Type B pancreatic cell (in vitro differentiated cells): ENCODE data around the gene MEGF9. TPM values are rescaled to one million over a fixed set of nuclear protein-coding genes. Genes with fewer than 3 reads are reported as not detected.
"Not testable (repeated sequence)": the region's sequence is repeated elsewhere in the genome, so short reads cannot be mapped to it uniquely, and the experiment has no call there.

Source experiments
- DNase-seq: peaks from one replicate; pipeline ENCODE4 v3.0.0; 2021; ENCODE audit warnings: mixed read lengths; ENCODE audit not compliant: unreplicated experiment; ENCODE audit errors: extremely low spot score
- H3K27ac Mint-ChIP-seq: 2 replicates; pipeline ENCODE4 v1.8.0; 2021; ENCODE audit warnings: mild to moderate bottlenecking, mixed read lengths
- H3K27me3 Mint-ChIP-seq: 2 replicates; pipeline ENCODE4 v1.8.0; 2021; ENCODE audit warnings: mixed read lengths
- H3K36me3 Mint-ChIP-seq: 2 replicates; pipeline ENCODE4 v1.8.0; 2021; ENCODE audit warnings: mixed read lengths
- H3K4me1 Mint-ChIP-seq: one replicate; pipeline ENCODE4 v1.8.0; 2021; ENCODE audit warnings: mixed read lengths; ENCODE audit not compliant: unreplicated experiment
- H3K4me3 Mint-ChIP-seq: 2 replicates; pipeline ENCODE4 v1.8.0; 2021; ENCODE audit warnings: mild to moderate bottlenecking, mixed read lengths
- H3K9me3 Mint-ChIP-seq: 2 replicates; pipeline ENCODE4 v1.8.0; 2021; ENCODE audit warnings: mixed read lengths
- total RNA-seq: library from RNA; stranded (reverse); gene quantifications from 2 replicates; pipeline ENCODE4 v1.2.1, GENCODE V29; 2021; ENCODE audit warnings: low replicate concordance
- TF ChIP-seq, protein P1 (sequence below): fragments of 200-600 bp; sonication (generic); conservative IDR thresholded peaks from 2 replicates; pipeline ENCODE4 v1.5.0; 2021; ENCODE audit warnings: antibody characterized with exemption, mild to moderate bottlenecking

Gene MEGF9
- total RNA-seq, 1 donor from 2014 or later, result 14.7 TPM

DNA sequence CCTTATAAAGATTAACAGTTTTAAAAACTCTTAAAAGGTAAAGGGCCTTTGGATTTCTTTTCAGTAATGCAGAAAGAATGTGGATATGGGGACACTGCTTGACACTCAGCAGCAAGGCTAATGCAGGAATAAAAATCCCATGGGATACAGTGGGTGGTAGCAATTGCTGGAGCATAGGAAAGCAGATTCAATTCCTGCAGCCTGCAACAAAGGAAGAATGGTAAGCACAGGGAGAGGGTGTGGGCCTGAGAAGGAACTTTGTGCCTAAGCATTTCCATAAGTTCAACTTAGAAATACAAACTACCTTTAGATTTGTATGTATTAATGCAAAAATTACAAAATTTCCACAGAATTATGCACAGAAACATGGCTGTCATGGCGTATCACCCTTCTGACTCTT is 68.5 kb downstream of the MEGF9 start:
- Mint-ChIP-seq H3K4me1 (peaks cover 22% of the 10 kb centered on the region), H3K4me3 (no peak overlapping the region), H3K27me3 (no peaks in the 10 kb centered on the region), H3K36me3 (peaks cover 4% of the 10 kb centered on the region), H3K9me3 (peaks cover 4% of the 10 kb centered on the region), H3K27ac (no peak overlapping the region)
- no peak for DNase-seq
- TF ChIP-seq, protein P1, sequence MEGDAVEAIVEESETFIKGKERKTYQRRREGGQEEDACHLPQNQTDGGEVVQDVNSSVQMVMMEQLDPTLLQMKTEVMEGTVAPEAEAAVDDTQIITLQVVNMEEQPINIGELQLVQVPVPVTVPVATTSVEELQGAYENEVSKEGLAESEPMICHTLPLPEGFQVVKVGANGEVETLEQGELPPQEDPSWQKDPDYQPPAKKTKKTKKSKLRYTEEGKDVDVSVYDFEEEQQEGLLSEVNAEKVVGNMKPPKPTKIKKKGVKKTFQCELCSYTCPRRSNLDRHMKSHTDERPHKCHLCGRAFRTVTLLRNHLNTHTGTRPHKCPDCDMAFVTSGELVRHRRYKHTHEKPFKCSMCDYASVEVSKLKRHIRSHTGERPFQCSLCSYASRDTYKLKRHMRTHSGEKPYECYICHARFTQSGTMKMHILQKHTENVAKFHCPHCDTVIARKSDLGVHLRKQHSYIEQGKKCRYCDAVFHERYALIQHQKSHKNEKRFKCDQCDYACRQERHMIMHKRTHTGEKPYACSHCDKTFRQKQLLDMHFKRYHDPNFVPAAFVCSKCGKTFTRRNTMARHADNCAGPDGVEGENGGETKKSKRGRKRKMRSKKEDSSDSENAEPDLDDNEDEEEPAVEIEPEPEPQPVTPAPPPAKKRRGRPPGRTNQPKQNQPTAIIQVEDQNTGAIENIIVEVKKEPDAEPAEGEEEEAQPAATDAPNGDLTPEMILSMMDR, result no peak

DNA sequence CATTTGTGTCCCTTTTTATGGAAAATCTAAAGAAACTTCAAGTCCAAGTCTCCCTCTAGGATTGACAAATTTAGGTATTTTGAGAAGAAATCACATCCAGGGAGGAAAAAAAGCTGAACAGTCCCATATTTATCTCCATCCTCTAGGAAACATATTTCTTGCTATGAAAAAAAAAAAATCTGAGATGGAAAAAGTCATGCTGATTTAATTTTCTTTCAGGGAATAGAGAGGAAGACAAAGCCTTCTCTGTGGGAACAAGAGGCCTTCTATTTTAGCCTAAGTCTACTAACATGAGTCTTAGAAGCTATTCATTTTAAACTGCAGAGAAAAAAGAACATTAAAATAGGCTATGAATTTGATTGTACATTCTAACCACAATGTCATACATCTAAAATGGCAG is 71.2 kb downstream of the MEGF9 start:
- no peak overlapping the region for H3K27ac Mint-ChIP-seq
- TF ChIP-seq, protein P1, result no peak
- DNase-seq, result no peak

DNA sequence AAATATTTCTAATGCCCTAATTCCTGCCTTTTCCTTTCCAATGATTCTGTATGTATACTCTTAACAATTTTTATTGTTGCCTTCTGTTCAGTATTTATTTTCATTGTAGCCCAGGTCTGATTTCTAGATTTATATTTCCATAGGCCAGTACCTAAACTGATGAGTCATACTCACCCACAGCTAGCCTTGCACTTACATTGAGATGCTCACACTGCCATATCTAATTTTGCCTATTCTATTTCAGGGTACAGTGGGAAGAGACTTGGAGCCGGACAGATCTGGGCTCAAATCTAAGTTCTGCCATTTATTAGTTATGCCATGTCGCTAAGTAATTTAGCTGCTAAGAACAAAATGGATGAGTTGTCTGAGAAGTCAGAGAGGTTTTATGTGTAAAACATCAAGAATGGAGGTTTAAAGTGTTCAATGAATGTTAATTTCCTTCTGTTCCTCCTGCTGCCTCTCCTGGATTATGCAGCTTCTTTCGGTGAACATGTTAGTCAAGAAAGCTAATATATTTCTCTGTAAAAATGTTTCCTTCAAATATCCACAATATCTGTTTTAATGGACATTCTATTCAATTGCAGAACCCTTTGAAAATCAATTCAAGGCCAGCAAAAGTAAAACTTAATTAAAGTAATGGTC is 72.0 kb downstream of the MEGF9 start:
- peaks cover 4% of the 10 kb centered on the region for H3K36me3 Mint-ChIP-seq
- H3K27ac Mint-ChIP-seq, result peak overlapping the region; percentile 6
- peaks cover 22% of the 10 kb centered on the region for H3K4me1 Mint-ChIP-seq

More for the DNA sequence above, 71.2 kb downstream of the MEGF9 start:
- peaks cover 4% of the 10 kb centered on the region for H3K36me3 Mint-ChIP-seq
- H3K27me3 Mint-ChIP-seq, result no peaks in the 10 kb centered on the region
- H3K9me3 Mint-ChIP-seq, result peaks cover 4% of the 10 kb centered on the region
- peaks cover 22% of the 10 kb centered on the region for H3K4me1 Mint-ChIP-seq
- no peak overlapping the region for H3K4me3 Mint-ChIP-seq

DNA sequence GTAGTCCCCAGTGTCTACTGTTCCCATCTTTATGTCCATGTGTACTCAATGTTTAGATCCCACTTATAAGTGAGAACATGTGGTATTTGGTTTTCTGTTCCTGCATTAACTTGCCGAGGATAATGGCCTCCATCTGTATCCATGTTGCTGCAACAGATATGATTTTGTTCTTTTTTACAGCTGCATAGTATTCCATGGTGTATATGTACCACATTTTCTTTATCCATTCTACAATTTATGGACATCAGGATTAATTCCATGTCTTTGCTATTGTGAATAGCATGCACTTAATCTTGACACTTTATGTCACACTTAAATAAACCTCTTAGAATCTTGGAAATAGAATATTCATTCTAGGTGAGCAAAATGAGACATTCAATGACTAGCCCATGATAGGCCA is 73.4 kb downstream of the MEGF9 start:
- DNase-seq, H3K27ac Mint-ChIP-seq, H3K36me3 Mint-ChIP-seq, H3K27me3 Mint-ChIP-seq, H3K9me3 Mint-ChIP-seq, H3K4me3 Mint-ChIP-seq: not testable (repeated sequence)
- H3K4me1 Mint-ChIP-seq, result peaks cover 17% of the 10 kb centered on the region

More for the DNA sequence above, 72.0 kb downstream of the MEGF9 start:
- Mint-ChIP-seq H3K9me3 (peaks cover 4% of the 10 kb centered on the region), H3K27me3 (no peaks in the 10 kb centered on the region), H3K4me3 (no peak overlapping the region)
- TF ChIP-seq, protein P1, result no peak
- DNase-seq, result no peak

DNA sequence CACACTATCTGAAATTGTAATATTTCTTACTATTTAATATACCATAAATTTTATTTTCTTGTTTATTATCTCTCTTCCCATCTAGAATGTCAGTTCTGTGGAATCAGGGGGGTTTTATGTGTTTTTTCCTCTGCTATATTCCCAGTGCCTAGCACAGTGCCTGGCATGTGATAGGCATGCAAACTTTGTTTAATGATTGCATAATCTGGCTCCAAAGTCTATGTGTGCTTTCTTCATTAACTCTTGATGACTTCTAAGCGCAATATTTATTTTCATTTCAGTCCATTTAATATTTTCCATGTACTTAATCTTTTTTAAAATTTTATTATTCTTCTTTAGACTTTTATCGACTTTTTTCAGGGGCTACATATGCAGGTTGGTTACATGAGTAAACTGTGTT is 73.9 kb downstream of the MEGF9 start:
- TF ChIP-seq, protein P1, result no peak
- H3K4me3 Mint-ChIP-seq, result no peak overlapping the region
- no peak for DNase-seq
- H3K27ac Mint-ChIP-seq, result no peak overlapping the region
- H3K4me1 Mint-ChIP-seq, result peaks cover 13% of the 10 kb centered on the region
- peaks cover 10% of the 10 kb centered on the region for H3K36me3 Mint-ChIP-seq
- peaks cover 4% of the 10 kb centered on the region for H3K9me3 Mint-ChIP-seq
- no peaks in the 10 kb centered on the region for H3K27me3 Mint-ChIP-seq

DNA sequence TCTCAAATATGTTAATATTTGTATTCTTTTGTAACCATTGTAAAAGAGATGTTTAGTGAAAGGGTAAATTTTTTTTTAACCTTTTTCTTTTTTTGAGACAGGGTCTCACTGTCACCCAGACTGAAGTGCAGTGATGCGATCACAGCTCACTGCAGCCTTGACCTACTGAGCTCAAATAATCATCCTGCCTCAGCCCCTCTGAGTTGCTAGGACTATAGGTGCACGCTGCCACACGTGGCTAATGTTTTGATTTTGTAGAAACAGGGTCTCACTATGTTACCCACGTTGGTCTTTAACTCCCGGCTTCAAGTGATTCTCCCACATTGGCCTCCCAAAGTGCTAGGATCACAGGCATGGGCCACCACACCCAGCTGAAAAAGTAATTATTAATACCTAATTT is 76.4 kb downstream of the MEGF9 start:
- no peaks in the 10 kb centered on the region for H3K27me3 Mint-ChIP-seq
- H3K4me1 Mint-ChIP-seq, result peaks cover 11% of the 10 kb centered on the region
- no peak overlapping the region for H3K27ac Mint-ChIP-seq
- peaks cover 10% of the 10 kb centered on the region for H3K36me3 Mint-ChIP-seq
- peaks cover 10% of the 10 kb centered on the region for H3K9me3 Mint-ChIP-seq
- no peak overlapping the region for H3K4me3 Mint-ChIP-seq
- no peak for DNase-seq
- TF ChIP-seq, protein P1, result no peak
